CD4-positive, alpha-beta T cell (primary cell): Measurements from ENCODE around the gene MAST4. TPM values are rescaled to one million over a fixed set of nuclear protein-coding genes. Genes with fewer than 3 reads are reported as not detected.

Source experiments
- ATAC-seq: fragments of 200-7000 bp; cut with Tn5 transposase; one replicate; pipeline ENCODE4 v1.10.0; 2022; ENCODE audit warnings: mild to moderate bottlenecking; ENCODE audit not compliant: poor library complexity
- CTCF ChIA-PET: fragments of 350-600 bp; sonication (Branson Sonifier 250); formaldehyde crosslinking; loops from one replicate; lab custom pipeline; 2021; ENCODE audit warnings: antibody characterized with exemption, inconsistent platforms; lab: Charles Lee
- POLR2A ChIA-PET: fragments of 350-600 bp; sonication (Branson Sonifier 250); formaldehyde crosslinking; loops from one replicate; lab custom pipeline; 2021; ENCODE audit warnings: antibody characterized with exemption, inconsistent platforms; lab: Charles Lee
- DNase-seq, 14 experiments: peaks; one replicate each; pipeline ENCODE4 v3.0.0-alpha.2; 2013 to 2020; ENCODE audit warnings: mixed read lengths in 2 of 14
- H3K27ac ChIP-seq, 2 donors: one replicate each; pipeline versions ENCODE4 v1.5.1 to v1.7.0; 2013; ENCODE audit warnings: low read length in 2 of 2, low read depth in 1 of 2, mild to moderate bottlenecking in 1 of 2
- H3K27me3 ChIP-seq, 2 experiments: 1 replicate in 1 of 2; 2 replicates in 1 of 2; pipeline versions ENCODE4 v1.6.1 to v1.7.0; 2013; ENCODE audit warnings: low read length in 2 of 2, control low read depth in 1 of 2, mild to moderate bottlenecking in 1 of 2, moderate library complexity in 1 of 2; ENCODE audit not compliant: insufficient read depth in 2 of 2, control insufficient read depth in 1 of 2
- H3K36me3 ChIP-seq: one replicate; pipeline ENCODE4 v1.6.1; 2013; ENCODE audit warnings: low read length, control low read depth; ENCODE audit not compliant: insufficient read depth
- H3K4me1 ChIP-seq: one replicate; pipeline ENCODE4 v1.6.1; 2013; ENCODE audit warnings: low read length, control low read depth; ENCODE audit not compliant: insufficient read depth
- H3K4me3 ChIP-seq: one replicate; pipeline ENCODE4 v1.5.1; 2013; ENCODE audit warnings: mild to moderate bottlenecking, low read length, moderate library complexity
- H3K9me3 ChIP-seq, 2 experiments: 1 replicate in 1 of 2; 2 replicates in 1 of 2; pipeline versions ENCODE4 v1.6.1 to v1.7.0; 2013; ENCODE audit warnings: low read length in 2 of 2, mild to moderate bottlenecking in 2 of 2, control low read depth in 1 of 2, moderate library complexity in 1 of 2; ENCODE audit not compliant: control insufficient read depth in 1 of 2, insufficient read depth in 1 of 2
- H3K27ac Mint-ChIP-seq: one replicate; pipeline ENCODE4 v1.8.0; 2020; ENCODE audit warnings: mixed read lengths
- H3K27me3 Mint-ChIP-seq: one replicate; pipeline ENCODE4 v1.8.0; 2021; ENCODE audit warnings: mixed read lengths
- H3K36me3 Mint-ChIP-seq: one replicate; pipeline ENCODE4 v1.8.0; 2021; ENCODE audit warnings: low read depth, mixed read lengths
- H3K4me1 Mint-ChIP-seq: one replicate; pipeline ENCODE4 v1.8.0; 2021; ENCODE audit warnings: low read depth, mixed read lengths
- H3K4me3 Mint-ChIP-seq: one replicate; pipeline ENCODE4 v1.8.0; 2020; ENCODE audit warnings: mild to moderate bottlenecking, mixed read lengths
- H3K9me3 Mint-ChIP-seq: one replicate; pipeline ENCODE4 v1.8.0; 2020; ENCODE audit warnings: mixed read lengths
- CTCF ChIP-seq: fragments of 200-600 bp; IDR thresholded peaks from one replicate; pipeline ENCODE4 v1.8.0; 2022; ENCODE audit warnings: antibody characterized with exemption, mild to moderate bottlenecking
- intact Hi-C, 2 experiments: fragments of 100-400 bp; cut with DNase I in 1 of 2; cut with micrococcal nuclease in 1 of 2; formaldehyde crosslinking; loops; one replicate each; pipeline versions ENCODE4 v1.15.1 to v1.9.0; 2023 to 2025; cut with DNase I, micrococcal nuclease
- total RNA-seq, 174 experiments: library from RNA in 2 of 174; stranded (reverse) in 2 of 174; gene quantifications; one replicate each; pipeline ENCODE4 v1.2.3 and lab custom pipeline; 2021 to 2026

The MAST4 gene
- total RNA-seq, 2 experiments from 2014 or later = 21.3 to 21.6 TPM

GRCh38 chr5:67149057-67149950, 553.1 kb downstream of the MAST4 start:
- peaks cover 70% of the 10 kb centered on the region for H3K36me3 ChIP-seq
- no peaks in the 10 kb centered on the region for H3K27me3 ChIP-seq
- H3K27ac ChIP-seq = no peak overlapping the region
- ATAC-seq (no peak), DNase-seq (no peak)
- Mint-ChIP-seq H3K36me3 (peaks cover 88% of the 10 kb centered on the region), H3K27ac (no peak overlapping the region), H3K4me3 (no peak overlapping the region), H3K9me3 (no peaks in the 10 kb centered on the region), H3K4me1 (no peaks in the 10 kb centered on the region), H3K27me3 (no peaks in the 10 kb centered on the region)
- no peak for TF ChIP-seq CTCF
- no peaks in the 10 kb centered on the region for H3K9me3 ChIP-seq
- POLR2A ChIA-PET = interaction anchor here (1.0 kb wide), 1 partner anchor 86 kb away, joined by 4 read pairs; no protein-coding TSS in a partner anchor
- intact Hi-C loops = loop anchor here in 1 of 2 experiments (5.0 kb wide), 1 partner anchor 162 kb away; no protein-coding TSS in a partner anchor
- H3K4me1 ChIP-seq = no peaks in the 10 kb centered on the region
- CTCF ChIA-PET = interaction anchor here (1.3 kb wide), 1 partner anchor 60 kb away, joined by 4 read pairs; no protein-coding TSS in a partner anchor
- no peak overlapping the region for H3K4me3 ChIP-seq

GRCh38 chr5:67149951-67150523, 553.8 kb downstream of the MAST4 start:
- H3K4me1 ChIP-seq = no peaks in the 10 kb centered on the region
- H3K4me3 Mint-ChIP-seq = no peak overlapping the region
- H3K27me3 ChIP-seq = no peaks in the 10 kb centered on the region
- H3K9me3 Mint-ChIP-seq = no peaks in the 10 kb centered on the region
- no peak overlapping the region for H3K4me3 ChIP-seq
- DNase-seq (no peak), ATAC-seq (no peak)
- ChIA-PET CTCF (interaction anchor here (1.3 kb wide), 1 partner anchor 59 kb away, joined by 4 read pairs; no protein-coding TSS in a partner anchor), POLR2A (interaction anchor here (1.0 kb wide), 1 partner anchor 87 kb away, joined by 4 read pairs; no protein-coding TSS in a partner anchor)
- intact Hi-C loops = loop anchor here in 1 of 2 experiments (5.0 kb wide), 1 partner anchor 163 kb away; no protein-coding TSS in a partner anchor
- H3K36me3 Mint-ChIP-seq = peaks cover 88% of the 10 kb centered on the region
- H3K4me1 Mint-ChIP-seq = no peaks in the 10 kb centered on the region
- no peak overlapping the region for H3K27ac ChIP-seq
- no peaks in the 10 kb centered on the region for H3K27me3 Mint-ChIP-seq
- no peak for TF ChIP-seq CTCF
- H3K36me3 ChIP-seq = peaks cover 69% of the 10 kb centered on the region
- no peak overlapping the region for H3K27ac Mint-ChIP-seq
- H3K9me3 ChIP-seq = no peaks in the 10 kb centered on the region

- H3K4me1 Mint-ChIP-seq = peaks cover 14% of the 10 kb centered on the region
- H3K4me3 ChIP-seq = no peak overlapping the region
- peaks cover 8% of the 10 kb centered on the region for H3K4me1 ChIP-seq
- no peak for ATAC-seq
- DNase-seq = no peak
- no peak overlapping the region for H3K27ac Mint-ChIP-seq
- no peak for TF ChIP-seq CTCF
- POLR2A ChIA-PET = interaction anchor here (0.6 kb wide), 1 partner anchor 15 kb away, joined by 3 read pairs; no protein-coding TSS in a partner anchor
- peaks cover 70% of the 10 kb centered on the region for H3K36me3 Mint-ChIP-seq
- no peaks in the 10 kb centered on the region for H3K9me3 Mint-ChIP-seq
- H3K27ac ChIP-seq = no peak overlapping the region
- H3K4me3 Mint-ChIP-seq = no peak overlapping the region
- H3K9me3 ChIP-seq = no peaks in the 10 kb centered on the region
- no peaks in the 10 kb centered on the region for H3K27me3 ChIP-seq
- CTCF ChIA-PET = no interaction called here
- intact Hi-C loops = no loop called here
- peaks cover 50% of the 10 kb centered on the region for H3K36me3 ChIP-seq
- H3K27me3 Mint-ChIP-seq = no peaks in the 10 kb centered on the region
These were observed 556.2 kb downstream of the MAST4 start for GRCh38 chr5:67152400-67152799.
